Liver (tissue), 3 donors: ENCODE measurements around the gene ARHGEF10L.
A peak's percentile ranks its signal among the peaks of the same experiment; 100 is the strongest.

Experiments
- RAD21 ChIP-seq, 2 donors: IDR thresholded peaks; 2 replicates each; pipeline ENCODE4 v1.6.1; 2016; ENCODE audit warnings: antibody characterized with exemption in 2 of 2, mild to moderate bottlenecking in 2 of 2
- TF ChIP-seq, protein P1 (sequence below): fragments of 150-350 bp; IDR thresholded peaks from 2 replicates; pipeline ENCODE4 v1.5.1; 2017; ENCODE audit warnings: improper control_type of control experiment, low read depth, low read length; ENCODE audit not compliant: missing input control
- TF ChIP-seq, protein P2 (sequence below): IDR thresholded peaks from 2 replicates; pipeline ENCODE4 v1.6.1; 2016; ENCODE audit warnings: antibody characterized with exemption
- donor health status: healthy.
- donor health status: healthy.

DNA sequence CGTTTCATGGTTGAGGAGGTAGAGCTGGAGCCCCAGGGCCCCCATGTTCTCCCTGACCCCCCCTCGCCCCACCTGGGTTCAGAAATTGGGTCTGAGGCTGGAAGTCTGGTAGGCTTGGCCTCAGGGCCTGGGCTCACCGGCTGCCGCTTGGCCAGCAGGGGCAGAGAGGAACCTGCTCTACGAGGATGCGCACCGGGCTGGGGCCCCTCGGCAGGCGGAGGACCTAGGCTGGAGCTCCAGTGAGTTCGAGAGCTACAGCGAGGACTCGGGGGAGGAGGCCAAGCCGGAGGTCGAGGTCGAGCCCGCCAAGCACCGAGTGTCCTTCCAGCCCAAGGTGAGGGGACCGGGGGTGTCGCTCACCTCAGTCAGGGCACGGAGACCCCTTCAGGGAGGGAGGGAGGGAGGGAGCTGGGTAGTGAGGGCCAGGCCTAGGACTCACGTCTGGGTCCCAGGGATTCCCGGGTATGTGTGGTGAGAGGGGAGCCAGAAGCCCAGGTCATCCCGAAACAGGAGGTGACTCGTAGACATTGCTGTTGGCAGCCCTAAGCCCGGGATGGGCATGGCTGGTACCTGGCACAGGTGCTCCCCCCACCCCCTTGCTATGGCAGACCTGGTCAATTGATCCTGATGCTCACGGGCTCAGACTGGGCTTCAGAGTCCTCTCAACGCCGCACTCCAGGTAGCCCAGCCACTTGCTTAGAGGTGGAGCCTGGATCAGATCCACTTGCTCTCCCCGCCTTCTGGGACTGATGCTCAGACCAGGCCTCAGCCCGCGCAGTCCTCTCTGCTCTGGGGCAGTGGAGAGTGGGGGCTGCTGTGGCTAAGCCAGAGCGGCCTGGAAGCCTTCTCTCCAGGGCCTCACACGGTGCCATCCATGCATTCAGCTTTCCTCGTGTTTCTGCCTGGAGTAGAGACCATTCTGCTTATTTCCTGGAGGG lies 68.4 kb downstream of the ARHGEF10L start:
- TF ChIP-seq, protein P1, sequence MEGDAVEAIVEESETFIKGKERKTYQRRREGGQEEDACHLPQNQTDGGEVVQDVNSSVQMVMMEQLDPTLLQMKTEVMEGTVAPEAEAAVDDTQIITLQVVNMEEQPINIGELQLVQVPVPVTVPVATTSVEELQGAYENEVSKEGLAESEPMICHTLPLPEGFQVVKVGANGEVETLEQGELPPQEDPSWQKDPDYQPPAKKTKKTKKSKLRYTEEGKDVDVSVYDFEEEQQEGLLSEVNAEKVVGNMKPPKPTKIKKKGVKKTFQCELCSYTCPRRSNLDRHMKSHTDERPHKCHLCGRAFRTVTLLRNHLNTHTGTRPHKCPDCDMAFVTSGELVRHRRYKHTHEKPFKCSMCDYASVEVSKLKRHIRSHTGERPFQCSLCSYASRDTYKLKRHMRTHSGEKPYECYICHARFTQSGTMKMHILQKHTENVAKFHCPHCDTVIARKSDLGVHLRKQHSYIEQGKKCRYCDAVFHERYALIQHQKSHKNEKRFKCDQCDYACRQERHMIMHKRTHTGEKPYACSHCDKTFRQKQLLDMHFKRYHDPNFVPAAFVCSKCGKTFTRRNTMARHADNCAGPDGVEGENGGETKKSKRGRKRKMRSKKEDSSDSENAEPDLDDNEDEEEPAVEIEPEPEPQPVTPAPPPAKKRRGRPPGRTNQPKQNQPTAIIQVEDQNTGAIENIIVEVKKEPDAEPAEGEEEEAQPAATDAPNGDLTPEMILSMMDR: peak; percentile 0
- no peak for TF ChIP-seq RAD21 (IDR thresholded peaks at IDR 0.05)
- TF ChIP-seq, protein P2, sequence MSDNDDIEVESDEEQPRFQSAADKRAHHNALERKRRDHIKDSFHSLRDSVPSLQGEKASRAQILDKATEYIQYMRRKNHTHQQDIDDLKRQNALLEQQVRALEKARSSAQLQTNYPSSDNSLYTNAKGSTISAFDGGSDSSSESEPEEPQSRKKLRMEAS: no peak
